ENCODE data around the gene IFRD2.
"Not testable (repeated sequence)": the region's sequence is repeated elsewhere in the genome, so short reads cannot be mapped to it uniquely, and the experiment has no call there.

GRCh38 chr3:50244813-50245212 is 47.4 kb downstream of the IFRD2 start:
- not testable (repeated sequence) for TF ChIP-seq CTCF (conservative IDR thresholded peaks at IDR 0.05 in 1 of 2, IDR thresholded peaks at IDR 0.05 in 1 of 2; ENCODE audit: low read depth in 1 of 2, low read length in 2 of 2); EZH2 (IDR thresholded peaks at IDR 0.05; ENCODE audit: low read length, missing control alignments)
